Measurements from ENCODE around the gene GARIN3.
A peak's percentile ranks its signal among the peaks of the same experiment; 100 is the strongest.
"Not testable (repeated sequence)": the region's sequence is repeated elsewhere in the genome, so short reads cannot be mapped to it uniquely, and the experiment has no call there.

The GARIN3 gene

GRCh38 chr5:157166214-157167213 lies at the start of gene GARIN3:
Gene GARIN3 (minus strand): TSS chr5:157166264. CDS start chr5:157166168, 96 bp downstream.
- no peak for DNase-seq (ENCODE audit: low spot score)

GRCh38 chr5:157215514-157216167 lies 49.6 kb upstream of the GARIN3 start:
- DNase-seq (ENCODE audit: low spot score), result no peak

DNA sequence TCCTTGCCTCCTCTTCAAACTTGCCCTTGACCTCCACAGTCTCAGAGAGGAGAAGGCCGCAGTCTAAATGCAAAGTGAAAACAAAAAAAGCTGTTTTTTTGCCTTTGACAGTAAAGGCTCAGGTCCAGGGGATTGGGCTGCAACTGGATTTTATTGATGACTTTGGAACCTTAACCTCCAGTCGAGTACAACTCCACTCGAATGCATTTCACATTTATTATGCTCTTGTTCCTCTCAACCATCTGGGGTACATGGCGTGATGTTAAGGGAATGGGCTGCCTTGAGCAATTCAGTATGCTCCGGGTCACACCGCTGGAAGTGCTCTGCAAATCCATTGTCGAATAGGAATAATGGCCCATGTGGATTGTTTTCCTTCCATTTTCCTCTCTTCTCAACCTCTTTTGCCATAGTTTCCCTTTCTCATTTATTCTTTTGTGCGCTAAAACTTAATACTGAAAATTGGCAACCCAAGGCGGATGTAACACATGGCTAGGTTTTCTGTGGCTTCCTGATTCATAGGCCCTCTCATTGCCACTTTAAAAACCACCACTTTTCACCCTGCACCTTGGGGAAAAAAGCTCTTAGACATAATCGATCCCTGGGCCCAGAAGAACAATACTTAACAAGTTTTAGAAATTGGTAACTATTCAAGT lies 48.9 kb upstream of the GARIN3 start:
- peak; percentile 49 for DNase-seq (ENCODE audit: low spot score)

- DNase-seq (ENCODE audit: low spot score), result no peak
Measured at GRCh38 chr5:157214415-157214814, 48.4 kb upstream of the GARIN3 start.

- no peak for DNase-seq (ENCODE audit: low spot score)
Measured at GRCh38 chr5:157213527-157214243, 47.6 kb upstream of the GARIN3 start.

GRCh38 chr5:157212307-157212706 lies 46.2 kb upstream of the GARIN3 start:
- no peak for DNase-seq (ENCODE audit: low spot score)

- not testable (repeated sequence) for DNase-seq (ENCODE audit: low spot score)
Measured at GRCh38 chr5:157210652-157211051, 44.6 kb upstream of the GARIN3 start.

GRCh38 chr5:157205708-157206107 lies 39.6 kb upstream of the GARIN3 start:
- no peak for DNase-seq (ENCODE audit: low spot score)

DNA sequence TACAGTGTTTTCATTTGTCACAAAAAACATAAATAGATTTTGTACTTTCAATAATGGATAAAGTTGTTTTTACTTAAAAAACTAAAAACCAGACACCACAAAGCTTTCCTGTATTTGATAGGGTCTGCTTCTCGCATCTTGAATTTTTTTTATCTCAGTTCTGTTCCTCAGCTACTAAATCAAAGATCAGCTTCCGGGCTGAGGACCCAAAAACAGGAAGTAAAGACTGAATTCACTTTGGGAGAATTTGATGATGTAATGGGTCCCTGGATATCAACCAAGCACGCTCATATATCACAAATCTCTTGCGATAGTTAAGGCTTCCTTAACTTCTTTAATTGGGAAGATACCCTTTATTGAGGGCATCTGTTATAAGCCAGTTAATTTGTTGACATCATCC lies 38.7 kb upstream of the GARIN3 start:
- peak; percentile 61 for DNase-seq (ENCODE audit: low spot score)

DNA sequence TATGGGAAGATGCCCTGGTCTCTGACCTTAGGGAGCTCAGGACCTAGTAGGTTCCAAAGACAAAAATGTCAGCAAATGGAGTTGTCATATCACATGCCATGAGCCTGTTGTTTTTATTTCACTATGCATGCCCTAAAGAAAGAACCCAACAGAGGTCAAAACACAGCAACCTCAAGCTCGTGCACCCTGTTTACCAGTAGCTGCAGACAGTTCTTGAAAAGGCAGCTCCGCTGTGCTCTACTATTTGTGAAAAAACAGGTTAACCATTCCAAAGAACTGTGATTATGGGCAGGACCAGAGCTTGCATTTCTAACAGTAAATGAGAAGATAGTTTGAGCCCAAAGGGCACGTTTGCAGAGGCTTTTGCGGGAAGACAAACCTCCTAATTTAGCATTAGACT lies 37.4 kb upstream of the GARIN3 start:
- DNase-seq (ENCODE audit: low spot score), result peak; percentile 45

GRCh38 chr5:157201857-157202256 lies 35.8 kb upstream of the GARIN3 start:
- DNase-seq (ENCODE audit: low spot score), result no peak

DNA sequence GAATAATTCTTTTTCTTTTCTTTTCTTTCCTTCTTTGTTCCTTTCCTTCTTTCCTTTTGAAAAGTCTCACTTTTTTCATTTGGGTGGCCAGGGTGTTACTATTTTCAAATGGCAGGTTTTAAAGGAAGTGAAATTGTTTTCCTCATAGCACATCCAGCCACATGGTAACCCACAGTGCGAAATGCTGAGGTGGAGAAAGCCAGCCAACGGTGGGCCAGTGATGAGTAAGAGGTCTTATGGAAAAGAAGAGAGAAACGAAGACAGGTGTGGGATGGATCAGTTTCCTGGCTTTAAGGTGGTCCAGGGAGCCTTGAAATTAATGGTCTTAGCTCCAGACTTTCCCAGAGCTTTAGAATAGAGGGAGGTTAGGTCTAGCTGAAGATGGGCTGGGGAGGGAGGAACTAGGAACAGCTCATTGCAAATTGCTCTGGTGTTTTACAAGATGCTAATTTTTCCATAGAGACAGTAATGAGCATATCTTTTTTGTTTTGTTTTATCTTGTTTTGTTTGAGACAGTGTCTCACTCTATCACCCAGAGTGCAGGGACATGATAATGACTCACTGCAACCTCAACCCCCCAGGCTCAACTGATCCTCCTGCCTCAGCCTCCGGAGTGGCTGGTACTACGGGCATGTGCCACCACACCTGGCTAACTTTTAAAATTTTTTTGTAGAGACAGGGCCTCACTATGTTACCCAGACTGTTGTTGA lies 32.4 kb upstream of the GARIN3 start:
- peak; percentile 60 for DNase-seq (ENCODE audit: low spot score)

DNA sequence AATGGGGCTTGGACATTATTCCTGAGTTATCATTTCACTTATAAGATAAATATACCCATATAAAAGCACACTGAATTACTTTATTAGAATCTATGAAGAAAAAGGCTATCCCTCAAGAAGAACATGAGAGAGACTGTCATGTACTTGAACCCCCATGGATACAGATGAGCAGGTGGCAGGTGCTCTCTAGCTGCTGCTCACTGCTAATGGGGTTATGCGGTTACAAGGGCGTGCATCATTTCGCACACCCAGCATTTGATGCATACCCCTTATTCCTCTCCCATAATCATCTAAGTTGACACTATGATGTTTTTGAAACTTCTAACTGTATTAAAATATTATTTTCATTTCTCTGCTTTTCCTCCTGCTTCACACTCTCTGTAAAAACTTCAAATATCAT lies 31.0 kb upstream of the GARIN3 start:
- DNase-seq (ENCODE audit: low spot score), result peak; percentile 44

- peak; percentile 44 for DNase-seq (ENCODE audit: low spot score)
Measured at GRCh38 chr5:157196045-157196444, 30.0 kb upstream of the GARIN3 start.

DNA sequence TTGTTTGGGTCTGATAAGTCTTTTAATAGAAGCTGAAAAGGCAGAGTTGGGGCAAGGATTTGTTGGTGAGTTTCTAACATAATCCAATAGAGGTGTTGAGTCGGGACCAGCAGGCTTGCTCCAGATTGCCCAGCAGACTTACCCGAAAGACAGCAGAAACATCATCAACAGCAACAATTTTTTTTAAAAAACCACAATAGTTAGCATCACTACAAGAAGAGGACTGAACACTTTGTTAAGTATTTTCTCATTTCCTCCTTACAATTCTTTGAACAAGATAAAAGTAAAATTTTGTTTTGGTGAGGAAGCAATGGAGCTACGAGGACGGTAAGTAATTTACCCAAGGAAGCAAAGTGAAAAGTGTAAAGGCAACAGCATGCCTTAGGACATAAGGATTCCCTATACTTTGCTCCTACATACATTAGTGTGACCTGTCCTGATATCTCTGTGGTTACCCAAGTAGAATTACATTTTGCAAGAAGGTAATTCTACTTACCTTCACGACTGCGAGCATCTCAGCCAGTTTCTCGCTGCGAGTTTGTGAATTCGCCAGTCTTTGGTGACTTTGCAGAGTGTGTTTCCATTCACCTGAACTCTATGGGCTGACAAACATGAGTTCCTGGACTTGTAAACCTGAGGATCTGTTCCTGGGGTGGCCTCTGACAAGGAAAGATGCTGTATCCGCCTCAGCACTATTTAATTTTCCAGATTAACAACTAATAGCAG lies 27.8 kb upstream of the GARIN3 start:
- DNase-seq (ENCODE audit: low spot score), result peak; percentile 61

DNA sequence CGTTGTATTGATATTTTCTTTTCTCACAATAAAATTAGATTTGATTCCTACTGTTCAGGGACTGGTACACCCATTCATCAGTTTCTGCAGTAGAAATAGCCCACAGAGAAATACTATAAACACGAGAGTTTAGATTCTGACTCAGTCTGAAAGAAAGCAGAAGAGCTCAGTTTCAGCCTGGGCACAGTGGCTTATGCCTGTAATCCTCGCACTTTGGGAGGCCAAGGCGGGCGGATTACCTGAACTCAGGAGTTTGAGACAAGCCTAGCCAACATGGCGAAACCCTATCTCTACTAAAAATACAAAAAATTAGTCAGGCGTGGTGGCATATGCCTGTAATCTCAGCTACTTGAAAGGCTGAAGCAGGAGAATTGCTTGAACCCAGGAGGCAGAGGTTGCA lies 23.2 kb upstream of the GARIN3 start:
- DNase-seq (ENCODE audit: low spot score), result no peak

DNA sequence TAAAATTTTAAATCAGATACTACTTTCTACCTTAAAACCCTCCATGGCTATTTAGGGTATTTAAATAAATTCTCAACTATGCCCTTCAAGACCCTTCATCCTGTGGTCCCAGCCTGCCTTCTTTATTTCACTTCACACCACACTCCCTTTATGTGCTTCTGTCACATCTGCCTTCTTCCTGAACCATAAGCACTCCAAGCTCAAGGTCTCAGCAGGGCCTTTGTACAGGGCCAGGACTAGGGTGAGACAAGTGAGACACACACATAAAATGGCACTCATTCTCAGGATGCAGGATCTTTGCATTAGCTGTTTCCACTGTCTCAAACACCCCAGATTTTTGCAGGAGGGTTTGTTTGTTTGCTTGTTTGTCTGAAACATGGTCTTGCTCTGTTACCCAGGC lies 22.2 kb upstream of the GARIN3 start:
- no peak for DNase-seq (ENCODE audit: low spot score)

DNA sequence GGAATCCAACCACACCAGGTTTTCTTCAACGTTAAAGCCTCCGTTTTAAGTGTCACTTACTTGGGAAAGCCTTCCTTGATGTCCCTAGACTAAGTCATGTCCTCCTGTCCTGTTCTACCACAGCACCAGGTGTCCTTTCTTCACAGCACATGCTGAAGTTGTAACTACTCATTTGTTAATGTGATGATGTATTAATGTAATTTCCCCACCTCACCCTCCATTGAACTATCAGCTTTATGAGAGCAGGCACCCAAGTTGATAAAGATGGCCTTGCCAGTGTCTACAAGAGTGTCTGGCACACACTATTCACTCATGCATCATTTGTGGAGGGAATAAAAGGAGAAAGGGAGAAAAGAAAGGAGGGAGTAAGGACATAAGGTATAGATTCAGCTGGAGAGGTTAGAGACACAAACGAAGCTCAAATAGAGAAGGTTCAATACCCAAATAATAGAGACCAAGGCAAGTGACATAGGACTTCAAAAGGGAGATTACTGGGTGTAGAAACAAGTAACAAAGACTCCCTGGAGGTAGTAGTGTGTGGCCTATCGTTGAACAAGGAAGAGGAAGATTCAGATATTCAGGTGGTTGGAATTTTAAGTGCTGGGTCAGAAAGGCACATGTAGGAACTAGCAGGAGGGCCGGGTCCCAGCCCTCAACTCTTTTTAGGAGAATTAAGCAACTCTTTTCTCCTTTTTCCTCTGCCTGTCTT lies 21.1 kb upstream of the GARIN3 start:
- no peak for DNase-seq (ENCODE audit: low spot score)

DNA sequence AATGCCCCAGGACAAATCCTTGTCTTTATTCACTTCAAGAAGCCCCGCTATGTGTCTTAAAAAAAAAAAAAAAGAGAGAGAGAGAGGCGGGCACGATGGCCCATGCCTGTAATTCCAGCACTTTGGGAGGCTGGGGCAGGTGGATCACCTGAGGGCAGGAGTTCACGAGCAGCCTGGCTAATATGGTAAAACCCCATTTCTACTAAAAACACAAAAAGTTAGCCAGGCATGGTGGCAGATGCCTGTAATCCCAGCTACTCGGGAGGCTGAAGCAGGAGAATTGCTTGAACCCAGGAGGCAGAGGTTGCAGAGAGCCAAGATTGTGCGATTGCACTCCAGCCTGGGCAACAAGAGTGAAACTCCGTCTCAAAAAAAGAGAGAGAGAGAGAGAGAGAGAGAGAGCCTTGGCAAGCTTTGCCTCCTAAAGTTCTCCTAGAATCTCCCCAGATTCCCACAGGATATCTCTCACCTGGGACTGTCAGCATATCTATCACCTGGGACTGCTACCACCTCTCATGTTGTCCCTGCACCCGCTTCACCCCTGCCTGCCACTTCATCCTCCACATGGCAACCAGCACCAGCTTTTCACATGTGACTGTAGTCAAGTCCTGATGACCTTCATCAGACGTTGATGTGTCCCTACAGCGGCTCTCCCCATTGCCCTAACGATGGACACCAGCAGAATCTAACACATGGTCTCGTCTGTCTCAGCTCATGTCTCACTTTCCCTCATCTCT lies 20.4 kb upstream of the GARIN3 start:
- DNase-seq (ENCODE audit: low spot score), result no peak

Measured in CD4-positive, alpha-beta T cell treated with Interleukin-6 at 100 ng/mL for 8 hours (primary cell).